A673 (cell line): ENCODE measurements around the gene FAM169A.

Source experiments
- CTCF ChIP-seq: fragments of 300-800, 200-600 bp; sonication (generic); conservative IDR thresholded peaks from 2 replicates; pipeline ENCODE4 v1.5.1; 2017; ENCODE audit warnings: low read depth, mild to moderate bottlenecking, antibody characterized with exemption, low read length, moderate library complexity, mixed read lengths
- EZH2 ChIP-seq: fragments of 200-600 bp; sonication (generic); IDR thresholded peaks from 2 replicates; pipeline ENCODE4 v1.6.1; 2017; ENCODE audit warnings: borderline replicate concordance, low read depth, mild to moderate bottlenecking, mixed read lengths, antibody characterized with exemption, low read length; ENCODE audit not compliant: poor library complexity, severe bottlenecking

- no peak for TF ChIP-seq EZH2
- no peak for TF ChIP-seq CTCF
Observed at GRCh38 chr5:74897049-74897448, 30.9 kb upstream of the FAM169A start.
